ENCODE measurements around the gene THSD4. TPM values are rescaled to one million over a fixed set of nuclear protein-coding genes. Genes with fewer than 3 reads are reported as not detected.
A peak's percentile ranks its signal among the peaks of the same experiment; 100 is the strongest.

THSD4 gene
- total RNA-seq, 4 donors from 2014 or later: 10.7 to 59.5 (median 49.0) TPM

- Histone ChIP-seq H3K4me1 (peaks cover 0 to 26% (median 0%) of the 10 kb centered on the region in 4 donors), H3K4me3 (no peak overlapping the region), H3K27me3 (no peaks in the 10 kb centered on the region), H3K27ac (peak overlapping the region in 1 of 4 donors; percentile 83), H3K9me3 (no peaks in the 10 kb centered on the region), H3K36me3 (no peaks in the 10 kb centered on the region)
- no peak for DNase-seq
- TF ChIP-seq CTCF (IDR thresholded peaks at IDR 0.05) (no peak), POLR2A (IDR thresholded peaks at IDR 0.05) (no peak)
These were observed 166.0 kb downstream of the THSD4 start for GRCh38 chr15:71281256-71281655.

GRCh38 chr15:71282076-71282475, 166.8 kb downstream of the THSD4 start:
- Histone ChIP-seq H3K4me1 (peaks cover 0 to 26% (median 0%) of the 10 kb centered on the region in 4 donors), H3K27me3 (no peaks in the 10 kb centered on the region), H3K4me3 (no peak overlapping the region), H3K27ac (no peak overlapping the region), H3K9me3 (no peaks in the 10 kb centered on the region), H3K36me3 (no peaks in the 10 kb centered on the region)
- TF ChIP-seq CTCF (IDR thresholded peaks at IDR 0.05) (no peak), POLR2A (IDR thresholded peaks at IDR 0.05) (no peak)
- DNase-seq: no peak

GRCh38 chr15:71288348-71288955, 173.2 kb downstream of the THSD4 start:
- H3K36me3 ChIP-seq: no peaks in the 10 kb centered on the region
- no peak for DNase-seq
- H3K4me1 ChIP-seq: no peaks in the 10 kb centered on the region
- TF ChIP-seq CTCF (IDR thresholded peaks at IDR 0.05): no peak
- no peak for TF ChIP-seq POLR2A (IDR thresholded peaks at IDR 0.05)
- H3K27me3 ChIP-seq: no peaks in the 10 kb centered on the region
- no peak overlapping the region for H3K27ac ChIP-seq
- H3K9me3 ChIP-seq: no peaks in the 10 kb centered on the region
- no peak overlapping the region for H3K4me3 ChIP-seq

- TF ChIP-seq CTCF (IDR thresholded peaks at IDR 0.05) (no peak), POLR2A (IDR thresholded peaks at IDR 0.05) (no peak)
- Histone ChIP-seq H3K9me3 (no peaks in the 10 kb centered on the region), H3K27ac (no peak overlapping the region), H3K27me3 (no peaks in the 10 kb centered on the region), H3K4me1 (peaks cover 0 to 8% (median 0%) of the 10 kb centered on the region in 4 donors), H3K4me3 (no peak overlapping the region), H3K36me3 (no peaks in the 10 kb centered on the region)
- no peak for DNase-seq
These were observed 174.7 kb downstream of the THSD4 start for GRCh38 chr15:71290002-71290401.

- Histone ChIP-seq H3K9me3 (no peaks in the 10 kb centered on the region), H3K27me3 (no peaks in the 10 kb centered on the region), H3K36me3 (no peaks in the 10 kb centered on the region), H3K4me1 (peaks cover 0 to 18% (median 0%) of the 10 kb centered on the region in 4 donors), H3K4me3 (no peak overlapping the region), H3K27ac (no peak overlapping the region)
- TF ChIP-seq CTCF (IDR thresholded peaks at IDR 0.05): no peak
- no peak for TF ChIP-seq POLR2A (IDR thresholded peaks at IDR 0.05)
- no peak for DNase-seq
These were observed 175.8 kb downstream of the THSD4 start for GRCh38 chr15:71290881-71291635.
